OCI-LY3 (cell line): ENCODE measurements around the gene MINDY1.
A peak's percentile ranks its signal among the peaks of the same experiment; 100 is the strongest.

Experiments used
- H2AFZ ChIP-seq: fragments of 200-600, 300-600 bp; shearing (Covaris generic); 2 replicates; pipeline ENCODE4 v1.6.0; 2014; ENCODE audit warnings: antibody characterized with exemption, low read depth, low read length
- H3K27ac ChIP-seq: fragments of 200-600, 300-600 bp; sonication (generic); 2 replicates; pipeline ENCODE4 v1.5.1; 2014; ENCODE audit warnings: mild to moderate bottlenecking, low read length, moderate library complexity, mixed read lengths
- H3K27me3 ChIP-seq: fragments of 200-600, 300-600 bp; sonication (generic); 2 replicates; pipeline ENCODE4 v1.6.1; 2014; ENCODE audit warnings: low read depth, low read length, mixed read lengths
- H3K36me3 ChIP-seq: fragments of 200-600, 300-600 bp; sonication (generic); replicated peaks from 2 replicates; pipeline ENCODE3; 2014; ENCODE audit warnings: low read depth, low read length, mixed read lengths
- H3K4me1 ChIP-seq: fragments of 300-600, 200-600 bp; sonication (generic); 2 replicates; pipeline ENCODE4 v1.6.1; 2014; ENCODE audit warnings: low read length, mixed read lengths
- H3K4me2 ChIP-seq: fragments of 200-600, 300-600 bp; sonication (generic); 2 replicates; pipeline ENCODE4 v1.6.1; 2014; ENCODE audit warnings: low read length, mixed read lengths
- H3K4me3 ChIP-seq: fragments of 300-600, 200-600 bp; sonication (generic); 2 replicates; pipeline ENCODE4 v1.5.1; 2014; ENCODE audit warnings: antibody characterized with exemption, mild to moderate bottlenecking, low read length, moderate library complexity
- H3K79me2 ChIP-seq: fragments of 300-600, 200-600 bp; shearing (Covaris generic); 2 replicates; pipeline ENCODE4 v1.6.1; 2014; ENCODE audit warnings: mild to moderate bottlenecking, low read length, mixed read lengths
- H3K9ac ChIP-seq: fragments of 300-600, 200-600 bp; shearing (Covaris generic); 2 replicates; pipeline ENCODE4 v1.6.0; 2014; ENCODE audit warnings: mild to moderate bottlenecking, low read length, moderate library complexity
- H3K9me3 ChIP-seq: fragments of 200-600, 300-600 bp; shearing (Covaris generic); 2 replicates; pipeline ENCODE4 v1.6.1; 2014; ENCODE audit warnings: low read length, mixed read lengths; ENCODE audit not compliant: insufficient read depth
- H4K20me1 ChIP-seq: fragments of 200-600, 300-600 bp; sonication (generic); 2 replicates; pipeline ENCODE4 v1.6.1; 2016; ENCODE audit warnings: low read length, mixed read lengths; ENCODE audit not compliant: insufficient read depth
- EZH2phosphoT487 ChIP-seq: fragments of 200-600 bp; shearing (Covaris generic); IDR thresholded peaks from 2 replicates; pipeline ENCODE4 v1.6.1; 2018; ENCODE audit warnings: antibody characterized with exemption, mixed run types, low read depth
- TF ChIP-seq, protein P1 (sequence below): fragments of 200-600, 300-600 bp; sonication (generic); IDR thresholded peaks from 2 replicates; pipeline ENCODE4 v1.5.1; 2014; ENCODE audit warnings: antibody characterized with exemption, low read length, low read depth

MINDY1 gene

DNA sequence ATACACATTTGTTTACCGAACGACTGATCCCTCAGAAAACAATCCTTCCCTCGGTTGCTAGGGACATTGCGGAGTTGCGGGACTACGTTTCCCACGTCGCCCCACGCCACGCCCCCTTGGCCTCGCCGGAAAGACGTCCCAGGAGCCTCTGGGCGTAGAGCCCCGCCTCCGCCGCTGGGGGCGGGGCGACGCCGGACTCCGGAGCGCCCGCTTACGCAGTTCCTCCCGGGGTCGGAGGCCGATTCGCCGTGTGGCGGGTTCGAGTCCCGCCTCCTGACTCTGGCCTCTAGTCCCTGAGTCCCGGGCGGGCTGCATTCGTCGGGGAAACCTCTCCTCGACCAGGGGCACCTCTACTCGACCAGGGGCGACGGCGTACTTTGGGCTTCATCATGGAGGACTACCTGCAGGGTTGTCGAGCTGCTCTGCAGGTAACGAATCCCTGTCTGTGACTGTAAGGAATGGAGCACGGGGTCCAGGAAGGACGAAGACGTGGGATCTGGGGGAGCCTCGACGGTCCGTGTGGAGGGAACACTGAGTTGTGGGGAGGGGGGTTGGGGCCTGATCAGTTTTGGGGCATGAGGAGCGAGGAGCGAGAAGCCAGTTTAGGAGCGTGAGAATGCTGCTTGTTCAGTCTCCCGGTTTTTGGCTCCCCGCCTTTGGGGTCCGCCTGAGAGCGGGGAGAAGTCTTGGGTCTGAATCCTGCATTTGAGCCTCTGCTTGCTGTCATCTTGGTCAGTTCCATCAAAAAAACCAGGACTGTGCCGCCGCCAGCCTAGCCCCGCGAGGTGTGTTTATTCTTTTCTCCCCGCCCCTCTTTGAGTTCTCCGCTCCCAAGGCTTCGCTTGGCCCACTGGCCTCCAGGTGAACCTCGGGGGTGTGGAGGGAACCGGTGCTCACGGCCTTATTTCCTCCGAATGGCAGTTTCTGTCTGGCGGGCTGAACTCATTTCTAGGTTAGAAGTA, 1.8 kb upstream of the MINDY1 start, which contains the start of gene PRUNE1:
Gene PRUNE1 (plus strand): TSS at position 206 of the 962 bp plus-strand sequence. CDS start 184 bp downstream, at position 390.
- peak within 1 kb of the TSS; percentile 94 for H3K9ac ChIP-seq
- H3K4me3 ChIP-seq: peak within 1 kb of the TSS; percentile 90
- H2AFZ ChIP-seq: peak within 1 kb of the TSS; percentile 97
- H3K4me2 ChIP-seq: peak within 1 kb of the TSS; percentile 85
- H3K36me3 ChIP-seq: no peaks in the 10 kb centered on the region
- H3K9me3 ChIP-seq: no peaks in the 10 kb centered on the region
- peaks cover 14% of the 10 kb centered on the region; the same call in 1 of the 2 replicates for H3K79me2 ChIP-seq
- H4K20me1 ChIP-seq: no peaks in the 10 kb centered on the region
- H3K27me3 ChIP-seq: no peaks in the 10 kb centered on the region
- H3K27ac ChIP-seq: peak within 1 kb of the TSS; percentile 25
- no peak for TF ChIP-seq EZH2phosphoT487
- TF ChIP-seq, protein P1, sequence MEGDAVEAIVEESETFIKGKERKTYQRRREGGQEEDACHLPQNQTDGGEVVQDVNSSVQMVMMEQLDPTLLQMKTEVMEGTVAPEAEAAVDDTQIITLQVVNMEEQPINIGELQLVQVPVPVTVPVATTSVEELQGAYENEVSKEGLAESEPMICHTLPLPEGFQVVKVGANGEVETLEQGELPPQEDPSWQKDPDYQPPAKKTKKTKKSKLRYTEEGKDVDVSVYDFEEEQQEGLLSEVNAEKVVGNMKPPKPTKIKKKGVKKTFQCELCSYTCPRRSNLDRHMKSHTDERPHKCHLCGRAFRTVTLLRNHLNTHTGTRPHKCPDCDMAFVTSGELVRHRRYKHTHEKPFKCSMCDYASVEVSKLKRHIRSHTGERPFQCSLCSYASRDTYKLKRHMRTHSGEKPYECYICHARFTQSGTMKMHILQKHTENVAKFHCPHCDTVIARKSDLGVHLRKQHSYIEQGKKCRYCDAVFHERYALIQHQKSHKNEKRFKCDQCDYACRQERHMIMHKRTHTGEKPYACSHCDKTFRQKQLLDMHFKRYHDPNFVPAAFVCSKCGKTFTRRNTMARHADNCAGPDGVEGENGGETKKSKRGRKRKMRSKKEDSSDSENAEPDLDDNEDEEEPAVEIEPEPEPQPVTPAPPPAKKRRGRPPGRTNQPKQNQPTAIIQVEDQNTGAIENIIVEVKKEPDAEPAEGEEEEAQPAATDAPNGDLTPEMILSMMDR: no peak
- H3K4me1 ChIP-seq: peaks cover 33% of the 10 kb centered on the region

DNA sequence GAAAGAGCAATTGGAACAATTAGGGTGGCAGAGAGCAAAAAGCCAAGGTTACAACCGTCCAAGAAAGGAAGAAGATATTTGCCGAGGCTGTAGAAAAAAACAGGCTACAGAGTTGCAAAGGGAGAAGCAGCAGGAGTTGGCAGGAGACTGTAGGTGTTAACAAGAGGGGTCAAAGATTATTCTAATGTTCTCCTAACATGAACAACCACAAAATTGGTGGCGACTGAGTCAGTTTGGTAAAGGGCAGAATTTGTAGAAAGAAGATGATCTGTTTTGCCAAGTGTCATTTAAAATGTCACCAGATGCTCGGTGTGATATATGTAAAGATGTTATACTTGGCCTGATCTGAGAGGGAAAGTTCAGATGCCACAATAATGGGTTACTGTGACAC, 1.1 kb upstream of the MINDY1 start:
- peak overlapping the region; percentile 90 for H3K4me3 ChIP-seq
- no peaks in the 10 kb centered on the region for H3K36me3 ChIP-seq
- no peaks in the 10 kb centered on the region for H4K20me1 ChIP-seq
- peak overlapping the region; percentile 46 for H3K9ac ChIP-seq
- H3K4me1 ChIP-seq: peaks cover 33% of the 10 kb centered on the region
- H3K79me2 ChIP-seq: peaks cover 14% of the 10 kb centered on the region; the same call in 1 of the 2 replicates
- peak overlapping the region; percentile 63; the same call in 1 of the 2 replicates for H2AFZ ChIP-seq
- H3K9me3 ChIP-seq: no peaks in the 10 kb centered on the region
- H3K4me2 ChIP-seq: peak overlapping the region; percentile 70
- no peak overlapping the region for H3K27ac ChIP-seq
- TF ChIP-seq, protein P1: no peak
- TF ChIP-seq EZH2phosphoT487: no peak
- no peaks in the 10 kb centered on the region for H3K27me3 ChIP-seq

DNA sequence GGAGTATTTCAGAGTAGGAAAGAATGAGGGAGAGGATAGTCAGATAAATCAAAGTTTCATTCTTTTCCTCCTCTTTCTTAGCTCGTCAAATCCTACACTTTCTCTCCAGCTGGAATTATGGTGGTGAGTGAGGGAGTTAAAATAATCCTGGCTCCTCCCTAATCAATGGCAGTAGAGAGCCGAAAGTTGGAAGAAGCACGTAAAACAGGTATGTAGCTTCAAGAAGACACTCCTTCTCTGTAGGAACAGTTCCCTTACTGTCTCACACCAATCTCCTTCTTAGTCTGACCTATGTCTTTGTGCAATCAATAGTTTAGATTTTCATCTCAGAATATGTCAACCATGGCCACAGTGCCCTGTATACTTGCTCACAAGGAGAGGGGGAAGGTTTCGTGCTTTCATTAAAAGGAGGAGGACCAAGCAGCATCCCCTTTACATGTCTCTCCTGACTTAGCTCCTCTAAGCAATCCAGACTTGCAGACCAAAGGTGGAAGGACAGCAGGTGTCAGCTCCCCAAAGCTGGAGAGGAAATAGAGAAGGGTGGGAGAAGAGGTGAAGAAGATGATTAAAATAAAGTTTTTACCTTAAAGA, 878 bp downstream of the MINDY1 start:
- no peak overlapping the region for H3K27ac ChIP-seq
- peaks cover 14% of the 10 kb centered on the region; the same call in 1 of the 2 replicates for H3K79me2 ChIP-seq
- H3K4me3 ChIP-seq: peak overlapping the region; percentile 73
- no peaks in the 10 kb centered on the region for H3K9me3 ChIP-seq
- peak overlapping the region; percentile 56 for H3K9ac ChIP-seq
- H3K27me3 ChIP-seq: no peaks in the 10 kb centered on the region
- TF ChIP-seq EZH2phosphoT487: no peak
- TF ChIP-seq, protein P1: no peak
- peak overlapping the region; percentile 88 for H2AFZ ChIP-seq
- no peaks in the 10 kb centered on the region for H3K36me3 ChIP-seq
- no peaks in the 10 kb centered on the region for H4K20me1 ChIP-seq
- H3K4me1 ChIP-seq: peaks cover 30% of the 10 kb centered on the region
- peak overlapping the region; percentile 86 for H3K4me2 ChIP-seq

DNA sequence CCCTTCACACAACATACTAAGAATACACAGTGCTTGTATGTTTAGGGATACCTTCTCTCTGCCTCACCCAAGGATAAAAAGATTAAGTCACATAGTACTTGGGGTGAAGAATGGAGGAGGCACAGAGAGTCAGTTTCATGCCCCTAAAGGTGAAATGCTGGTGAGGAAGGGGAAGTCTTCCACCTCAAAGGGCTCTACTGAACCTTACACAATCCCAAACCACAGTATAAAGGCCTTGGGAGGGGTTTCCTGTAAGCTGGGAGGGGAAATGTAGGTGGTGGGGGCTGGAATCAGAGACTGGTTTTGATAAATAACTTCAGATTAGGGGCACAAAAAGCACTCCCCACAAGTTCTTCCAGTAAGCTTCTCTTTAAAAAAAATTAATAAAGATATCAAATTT, 3.5 kb downstream of the MINDY1 start:
- no peak overlapping the region for H3K9ac ChIP-seq
- no peak for TF ChIP-seq EZH2phosphoT487
- TF ChIP-seq, protein P1: no peak
- no peak overlapping the region for H2AFZ ChIP-seq
- H3K79me2 ChIP-seq: no peaks in the 10 kb centered on the region
- no peak overlapping the region for H3K4me3 ChIP-seq
- no peak overlapping the region for H3K4me2 ChIP-seq
- H3K27me3 ChIP-seq: no peaks in the 10 kb centered on the region
- H4K20me1 ChIP-seq: no peaks in the 10 kb centered on the region
- H3K36me3 ChIP-seq: no peaks in the 10 kb centered on the region
- no peaks in the 10 kb centered on the region for H3K9me3 ChIP-seq
- H3K4me1 ChIP-seq: peaks cover 22% of the 10 kb centered on the region
- H3K27ac ChIP-seq: no peak overlapping the region
